K562 (cell line): Measurements from ENCODE around the gene EFHC2. TPM values are rescaled to one million over a fixed set of nuclear protein-coding genes. Genes with fewer than 3 reads are reported as not detected.

Source experiments
- ATAC-seq: fragments of 200-7000 bp; cut with Tn5 transposase; 3 replicates; pipeline ENCODE4 v1.9.1; 2020; ENCODE audit warnings: moderate library complexity
- BruUV-seq: library from RNA; stranded (reverse); fragments of 400-500 nt; replicated peaks from 2 replicates; lab custom pipeline; 2021; lab: Mats Ljungman, UMichigan
- CTCF ChIA-PET: fragments of 300-600 bp; formaldehyde crosslinking; extraction: SDS; loops from one replicate; lab custom pipeline; 2021; ENCODE audit warnings: low intra/inter-chr PET ratio; lab: Yijun Ruan, JAX
- POLR2A ChIA-PET: fragments of 300-600, 350-650 bp; sonication (Branson Sonifier 250); formaldehyde crosslinking; extraction: SDS; loops from one replicate; lab custom pipeline; 2021; ENCODE audit warnings: antibody characterized with exemption, inconsistent platforms; lab: Yijun Ruan, JAX
- DNase-seq, 4 experiments: peaks; one replicate each; pipeline versions ENCODE4 v3.0.0 to v3.0.0-alpha.2; 2011 to 2018; ENCODE audit warnings: low spot score in 3 of 4, mixed read lengths in 3 of 4; ENCODE audit errors: extremely low read depth in 1 of 4
- FAIRE-seq: peaks from 2 replicates; lab custom pipeline; 2011; peaks lifted over from hg19 to GRCh38; lab: Jason Lieb, UNC
- H2AFZ ChIP-seq: 2 replicates; pipeline ENCODE4 v1.6.0; 2011; ENCODE audit warnings: low read depth, low read length, control low read depth, inconsistent platforms
- H3K27ac ChIP-seq: fragments of 200-600 bp; 3 replicates; pipeline ENCODE4 v1.8.0; 2011; ENCODE audit warnings: low read depth, mild to moderate bottlenecking, control low read depth, inconsistent platforms, low read length, moderate library complexity, mixed read lengths; ENCODE audit errors: extremely low read depth
- H3K27me3 ChIP-seq, 2 experiments: fragments of 300-600 bp in 1 of 2; 2 replicates in 1 of 2; 3 replicates in 1 of 2; pipeline versions ENCODE4 v1.6.0 to v1.8.0; 2011; ENCODE audit warnings: inconsistent platforms in 2 of 2, low read length in 2 of 2, mild to moderate bottlenecking in 1 of 2, mixed read lengths in 1 of 2, moderate library complexity in 1 of 2; ENCODE audit not compliant: control insufficient read depth in 2 of 2, insufficient read depth in 2 of 2
- H3K36me3 ChIP-seq: fragments of 300-600 bp; 3 replicates; pipeline ENCODE4 v1.8.0; 2011; ENCODE audit warnings: mild to moderate bottlenecking, low read length, inconsistent platforms; ENCODE audit not compliant: control insufficient read depth, insufficient read depth
- H3K4me1 ChIP-seq, 2 experiments: fragments of 200-600 bp in 1 of 2; replicated peaks in 1 of 2; 2 replicates in 1 of 2; 3 replicates in 1 of 2; pipeline versions ENCODE4 v1.5.1 to v1.8.0; 2011; ENCODE audit warnings: inconsistent platforms in 2 of 2, low read length in 2 of 2, mild to moderate bottlenecking in 1 of 2, mixed read lengths in 1 of 2, moderate library complexity in 1 of 2; ENCODE audit not compliant: control insufficient read depth in 2 of 2, insufficient read depth in 2 of 2
- H3K4me2 ChIP-seq: 2 replicates; pipeline ENCODE4 v1.6.1; 2011; ENCODE audit warnings: low read length, control low read depth, inconsistent platforms, mixed read lengths; ENCODE audit not compliant: insufficient read depth
- H3K4me3 ChIP-seq: fragments of 200-600 bp; sonication (generic), shearing (Covaris generic); 2 replicates; pipeline ENCODE4 v1.5.1; 2016; ENCODE audit warnings: control low read depth, inconsistent platforms
- H3K79me2 ChIP-seq: fragments of 200-600 bp; 3 replicates; pipeline ENCODE4 v1.8.0; 2011; ENCODE audit warnings: low read length, inconsistent platforms; ENCODE audit not compliant: control insufficient read depth, insufficient read depth
- H3K9ac ChIP-seq, 2 experiments: 2 replicates each; pipeline versions ENCODE4 v1.6.0 to v1.6.1; 2011; ENCODE audit warnings: low read depth in 2 of 2, low read length in 2 of 2, control low read depth in 1 of 2, inconsistent platforms in 1 of 2, mild to moderate bottlenecking in 1 of 2, mixed read lengths in 1 of 2; ENCODE audit not compliant: insufficient read depth in 1 of 2
- H3K9me1 ChIP-seq: one replicate; pipeline ENCODE4 v1.6.0; 2011; ENCODE audit warnings: inconsistent platforms, mild to moderate bottlenecking, low read length, moderate library complexity; ENCODE audit not compliant: control insufficient read depth, insufficient read depth
- H3K9me3 ChIP-seq: replicated peaks from 2 replicates; pipeline ENCODE4 v1.5.1; 2011; ENCODE audit warnings: low read depth, low read length, inconsistent platforms; ENCODE audit not compliant: control insufficient read depth, insufficient read depth
- H4K20me1 ChIP-seq: replicated peaks from 2 replicates; pipeline ENCODE4 v1.6.1; 2011; ENCODE audit warnings: low read length, inconsistent platforms, mixed read lengths; ENCODE audit not compliant: control insufficient read depth, insufficient read depth
- ADNP ChIP-seq: fragments of 200-800 bp; sonication (Bioruptor generic); IDR thresholded peaks from 2 replicates; pipeline ENCODE4 v1.6.1; 2016; ENCODE audit warnings: missing genetic modification characterization, missing compliant biosample characterization
- CREM ChIP-seq: IDR thresholded peaks from 2 replicates; pipeline ENCODE4 v1.6.1; 2014; ENCODE audit warnings: antibody characterized with exemption, low read depth
- CXXC5 ChIP-seq: fragments of 250-450 bp; sonication (Bioruptor Pico); IDR thresholded peaks from 2 replicates; pipeline ENCODE4 v1.8.0; 2022; ENCODE audit warnings: inconsistent platforms, mild to moderate bottlenecking, moderate library complexity
- FOXP1 ChIP-seq: sonication (generic); formaldehyde crosslinking; IDR thresholded peaks from 2 replicates; pipeline ENCODE4 v1.8.0; 2022; ENCODE audit warnings: mild to moderate bottlenecking, missing genetic modification reagents
- KDM2B ChIP-seq: fragments of 250-450 bp; sonication (Bioruptor Pico); IDR thresholded peaks from 2 replicates; pipeline ENCODE4 v1.8.0; 2021; ENCODE audit warnings: mild to moderate bottlenecking, moderate library complexity
- SIN3B ChIP-seq: fragments of 450-650 bp; IDR thresholded peaks from 2 replicates; pipeline ENCODE4 v1.6.1; 2017; ENCODE audit warnings: low read depth, mild to moderate bottlenecking, moderate library complexity
- SP1 ChIP-seq: sonication (generic); formaldehyde crosslinking; IDR thresholded peaks from 2 replicates; pipeline ENCODE4 v1.8.1; 2022; ENCODE audit warnings: mild to moderate bottlenecking, missing genetic modification reagents
- ZNF212 ChIP-seq: fragments of 450-650 bp; formaldehyde crosslinking; IDR thresholded peaks from 2 replicates; pipeline ENCODE4 v1.4.0; 2020; ENCODE audit warnings: mild to moderate bottlenecking
- ZNF384 ChIP-seq: IDR thresholded peaks from 2 replicates; pipeline ENCODE4 v1.6.1; 2012; ENCODE audit warnings: low read depth, low read length, improper control_type of control experiment
- WGBS: fragments of 100-300 bp; shearing (Covaris generic); methylation state at CpG from one replicate; pipeline ENCODE4 v1.1.6; 2016; ENCODE audit warnings: low coverage, mixed read lengths; ENCODE audit not compliant: insufficient coverage; ENCODE audit errors: missing lambda C conversion rate; 5-methylcytosine and 5-hydroxymethylcytosine counted together
- in situ Hi-C: fragments of 300-500 bp; cut with MboI; formaldehyde crosslinking; loops from 4 replicates; pipeline ENCODE4 v1.15.0; 2018; ENCODE audit warnings: inconsistent platforms, mixed read lengths
- intact Hi-C: fragments of 100-400 bp; cut with micrococcal nuclease; formaldehyde crosslinking; loops from 2 replicates; pipeline ENCODE4 v1.14.2; 2022
- polyA plus RNA-seq, 8 experiments: library from polyadenylated mRNA; depleted of rRNA in 4 of 8; stranded (reverse) in 5 of 8; unstranded in 3 of 8; fragments of >200 nt; fragmentation: Nextera tagmentation in 2 of 8; fragmentation: Illumina TruSeq in 1 of 8; extraction: Ambion mirVana in 2 of 8; extraction: Trizol in 1 of 8; gene quantifications; 2 replicates each; pipeline versions ENCODE4 v1.2.1 to v1.2.3, GENCODE V29; 2011 to 2014; ENCODE audit warnings: inconsistent platforms in 1 of 8, missing spikeins in 1 of 8
- total RNA-seq, 7 experiments: library from RNA; depleted of rRNA in 6 of 7; stranded (reverse); fragments of >200 nt in 6 of 7; fragmentation: Illumina TruSeq in 2 of 7; extraction: Trizol in 2 of 7; gene quantifications; 2 replicates each; pipeline versions ENCODE4 v1.2.1 to v1.2.3, GENCODE V29; 2011 to 2021; ENCODE audit warnings: low replicate concordance in 1 of 7
- TF ChIP-seq, protein P1 (sequence below): fragments of 250-450 bp; sonication (Bioruptor Pico); IDR thresholded peaks from 2 replicates; pipeline ENCODE4 v1.8.0; 2021; ENCODE audit warnings: mild to moderate bottlenecking, moderate library complexity
- TF ChIP-seq, protein P2 (sequence below): sonication (generic); formaldehyde crosslinking; IDR thresholded peaks from 2 replicates; pipeline ENCODE4 v1.8.0; 2022; ENCODE audit warnings: mild to moderate bottlenecking, missing genetic modification reagents
- TF ChIP-seq, protein P3 (sequence below): fragments of 450-650 bp; IDR thresholded peaks from 2 replicates; pipeline ENCODE4 v1.6.1; 2017; ENCODE audit warnings: antibody characterized with exemption, mild to moderate bottlenecking

The EFHC2 gene
- total and polyA plus RNA-seq, 9 of the 15 experiments (the other 6 are each of a cell fraction or from before 2014, with no cell fraction given): 1.3 to 8.1 (median 3.0) TPM

DNA sequence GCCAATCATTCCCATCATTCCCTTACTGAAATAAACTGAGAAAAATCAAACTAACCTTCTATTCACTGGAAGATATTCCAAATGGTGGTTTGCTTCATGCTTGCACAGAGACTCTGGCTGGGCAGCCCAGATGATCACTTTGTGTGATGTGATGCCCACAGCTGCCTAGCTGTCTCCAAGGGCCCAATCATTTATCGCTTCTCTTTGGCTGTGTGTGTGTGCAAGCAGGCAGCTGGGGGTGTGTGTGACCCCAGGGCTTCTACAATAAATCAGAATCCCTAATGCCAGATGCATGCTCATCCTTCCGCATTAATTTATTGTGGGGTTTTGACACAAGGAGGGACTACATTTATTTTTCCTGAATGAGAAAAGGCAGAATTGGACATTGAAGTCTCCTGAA, 230.1 kb downstream of the EFHC2 start (continued):
- TF ChIP-seq CXXC5 (CRISPR knock-in tag) (no peak), SP1 (CRISPR knock-in tag) (no peak), ZNF212 (CRISPR knock-in tag) (no peak), ZNF384 (no peak), ADNP (no peak), SIN3B (no peak), KDM2B (CRISPR knock-in tag) (no peak), FOXP1 (no peak)
- TF ChIP-seq, protein P1, sequence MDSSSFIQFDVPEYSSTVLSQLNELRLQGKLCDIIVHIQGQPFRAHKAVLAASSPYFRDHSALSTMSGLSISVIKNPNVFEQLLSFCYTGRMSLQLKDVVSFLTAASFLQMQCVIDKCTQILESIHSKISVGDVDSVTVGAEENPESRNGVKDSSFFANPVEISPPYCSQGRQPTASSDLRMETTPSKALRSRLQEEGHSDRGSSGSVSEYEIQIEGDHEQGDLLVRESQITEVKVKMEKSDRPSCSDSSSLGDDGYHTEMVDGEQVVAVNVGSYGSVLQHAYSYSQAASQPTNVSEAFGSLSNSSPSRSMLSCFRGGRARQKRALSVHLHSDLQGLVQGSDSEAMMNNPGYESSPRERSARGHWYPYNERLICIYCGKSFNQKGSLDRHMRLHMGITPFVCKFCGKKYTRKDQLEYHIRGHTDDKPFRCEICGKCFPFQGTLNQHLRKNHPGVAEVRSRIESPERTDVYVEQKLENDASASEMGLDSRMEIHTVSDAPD (CRISPR knock-in tag): no peak

DNA sequence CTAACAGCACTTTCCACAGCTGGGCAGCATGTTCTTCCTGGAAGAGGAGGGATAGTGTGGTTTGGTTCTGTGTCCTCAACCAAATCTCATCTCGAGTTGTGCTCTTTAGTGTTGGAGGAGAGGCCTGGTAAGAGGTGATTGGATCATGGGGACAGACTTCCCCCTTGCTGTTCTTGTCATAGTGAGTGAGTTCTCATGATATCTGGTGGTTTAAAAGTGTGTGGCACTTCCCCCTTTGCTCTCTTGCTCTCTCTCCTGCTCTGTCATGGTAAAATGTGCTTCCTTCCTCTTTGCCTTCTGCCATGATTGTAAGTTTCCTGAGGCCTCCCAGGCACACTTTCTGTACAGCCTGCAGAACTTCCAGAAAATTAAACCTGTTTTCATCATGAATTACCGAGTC, 236.6 kb downstream of the EFHC2 start:
- Histone ChIP-seq H3K4me1 (no peaks in the 10 kb centered on the region), H3K36me3 (no peaks in the 10 kb centered on the region), H3K9ac (no peak overlapping the region), H2AFZ (no peak overlapping the region), H3K9me3 (no peaks in the 10 kb centered on the region), H3K27me3 (no peaks in the 10 kb centered on the region), H3K79me2 (no peaks in the 10 kb centered on the region), H3K27ac (no peak overlapping the region), H3K4me2 (no peak overlapping the region), H3K9me1 (no peaks in the 10 kb centered on the region), H3K4me3 (no peak overlapping the region), H4K20me1 (no peaks in the 10 kb centered on the region)
- ChIA-PET CTCF (no interaction called here), POLR2A (no interaction called here)
- 0% methylated on average over 2 of the region's 2 CpGs for WGBS
- ATAC-seq (no peak), FAIRE-seq (no peak), DNase-seq (no peak)
- no TSS peak for BruUV-seq
- intact Hi-C loops (no loop called here), in situ Hi-C loops (no loop called here)
- TF ChIP-seq, protein P2, sequence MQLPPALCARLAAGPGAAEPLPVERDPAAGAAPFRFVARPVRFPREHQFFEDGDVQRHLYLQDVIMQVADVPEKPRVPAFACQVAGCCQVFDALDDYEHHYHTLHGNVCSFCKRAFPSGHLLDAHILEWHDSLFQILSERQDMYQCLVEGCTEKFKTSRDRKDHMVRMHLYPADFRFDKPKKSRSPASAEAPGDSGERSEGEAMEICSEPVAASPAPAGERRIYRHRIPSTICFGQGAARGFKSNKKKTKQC (CRISPR knock-in tag): no peak
- TF ChIP-seq, protein P3, sequence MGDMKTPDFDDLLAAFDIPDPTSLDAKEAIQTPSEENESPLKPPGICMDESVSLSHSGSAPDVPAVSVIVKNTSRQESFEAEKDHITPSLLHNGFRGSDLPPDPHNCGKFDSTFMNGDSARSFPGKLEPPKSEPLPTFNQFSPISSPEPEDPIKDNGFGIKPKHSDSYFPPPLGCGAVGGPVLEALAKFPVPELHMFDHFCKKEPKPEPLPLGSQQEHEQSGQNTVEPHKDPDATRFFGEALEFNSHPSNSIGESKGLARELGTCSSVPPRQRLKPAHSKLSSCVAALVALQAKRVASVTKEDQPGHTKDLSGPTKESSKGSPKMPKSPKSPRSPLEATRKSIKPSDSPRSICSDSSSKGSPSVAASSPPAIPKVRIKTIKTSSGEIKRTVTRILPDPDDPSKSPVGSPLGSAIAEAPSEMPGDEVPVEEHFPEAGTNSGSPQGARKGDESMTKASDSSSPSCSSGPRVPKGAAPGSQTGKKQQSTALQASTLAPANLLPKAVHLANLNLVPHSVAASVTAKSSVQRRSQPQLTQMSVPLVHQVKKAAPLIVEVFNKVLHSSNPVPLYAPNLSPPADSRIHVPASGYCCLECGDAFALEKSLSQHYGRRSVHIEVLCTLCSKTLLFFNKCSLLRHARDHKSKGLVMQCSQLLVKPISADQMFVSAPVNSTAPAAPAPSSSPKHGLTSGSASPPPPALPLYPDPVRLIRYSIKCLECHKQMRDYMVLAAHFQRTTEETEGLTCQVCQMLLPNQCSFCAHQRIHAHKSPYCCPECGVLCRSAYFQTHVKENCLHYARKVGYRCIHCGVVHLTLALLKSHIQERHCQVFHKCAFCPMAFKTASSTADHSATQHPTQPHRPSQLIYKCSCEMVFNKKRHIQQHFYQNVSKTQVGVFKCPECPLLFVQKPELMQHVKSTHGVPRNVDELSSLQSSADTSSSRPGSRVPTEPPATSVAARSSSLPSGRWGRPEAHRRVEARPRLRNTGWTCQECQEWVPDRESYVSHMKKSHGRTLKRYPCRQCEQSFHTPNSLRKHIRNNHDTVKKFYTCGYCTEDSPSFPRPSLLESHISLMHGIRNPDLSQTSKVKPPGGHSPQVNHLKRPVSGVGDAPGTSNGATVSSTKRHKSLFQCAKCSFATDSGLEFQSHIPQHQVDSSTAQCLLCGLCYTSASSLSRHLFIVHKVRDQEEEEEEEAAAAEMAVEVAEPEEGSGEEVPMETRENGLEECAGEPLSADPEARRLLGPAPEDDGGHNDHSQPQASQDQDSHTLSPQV: no peak
- TF ChIP-seq CREM: no peak
- no peak for TF ChIP-seq CXXC5 (CRISPR knock-in tag)
